ENCODE data around the gene MFN1. TPM values are rescaled to one million over a fixed set of nuclear protein-coding genes. Genes with fewer than 3 reads are reported as not detected.
A peak's percentile ranks its signal among the peaks of the same experiment; 100 is the strongest.

Gene MFN1
- total RNA-seq, 1 donor = 44.7 TPM

GRCh38 chr3:179375091-179375999 lies 27.8 kb downstream of the MFN1 start:
- no peak overlapping the region for H3K4me3 ChIP-seq (ENCODE audit: low read depth, low read length)
- DNase-seq (ENCODE audit: low read depth) = no peak
- no peak for TF ChIP-seq CTCF (IDR thresholded peaks at IDR 0.05; ENCODE audit: insufficient read depth, low read length)

- no peak overlapping the region for H3K4me3 ChIP-seq (ENCODE audit: low read depth, low read length)
- no peak for TF ChIP-seq CTCF (IDR thresholded peaks at IDR 0.05; ENCODE audit: insufficient read depth, low read length)
- no peak for DNase-seq (ENCODE audit: low read depth)
These were observed 29.0 kb downstream of the MFN1 start for GRCh38 chr3:179376474-179376873.

- DNase-seq (ENCODE audit: low read depth) = no peak
- TF ChIP-seq CTCF (IDR thresholded peaks at IDR 0.05; ENCODE audit: insufficient read depth, low read length) = no peak
- H3K4me3 ChIP-seq (ENCODE audit: low read depth, low read length) = no peak overlapping the region
These were observed 44.4 kb downstream of the MFN1 start for GRCh38 chr3:179391906-179392305.

GRCh38 chr3:179398574-179399231 lies 51.2 kb downstream of the MFN1 start:
- peak; percentile 40 for DNase-seq (ENCODE audit: low read depth)
- no peak overlapping the region for H3K4me3 ChIP-seq (ENCODE audit: low read depth, low read length)
- no peak for TF ChIP-seq CTCF (IDR thresholded peaks at IDR 0.05; ENCODE audit: insufficient read depth, low read length)

GRCh38 chr3:179401561-179401960 lies 54.1 kb downstream of the MFN1 start:
- no peak for TF ChIP-seq CTCF (IDR thresholded peaks at IDR 0.05; ENCODE audit: insufficient read depth, low read length)
- DNase-seq (ENCODE audit: low read depth) = no peak

GRCh38 chr3:179402963-179403362 lies 55.5 kb downstream of the MFN1 start:
- TF ChIP-seq CTCF (IDR thresholded peaks at IDR 0.05; ENCODE audit: insufficient read depth, low read length) = no peak
- H3K4me3 ChIP-seq (ENCODE audit: low read depth, low read length) = no peak overlapping the region
- no peak for DNase-seq (ENCODE audit: low read depth)

More at GRCh38 chr3:179401561-179401960, 54.1 kb downstream of the MFN1 start:
- no peak overlapping the region for H3K4me3 ChIP-seq (ENCODE audit: low read depth, low read length)
